ENCODE data around the gene GRM3. TPM values are rescaled to one million over a fixed set of nuclear protein-coding genes. Genes with fewer than 3 reads are reported as not detected.

Gene GRM3
- total RNA-seq, 1 donor from 2014 or later: not detected

- Histone ChIP-seq H2AFZ (ENCODE audit: low read depth, low read length) (no peak overlapping the region), H3K36me3 (ENCODE audit: insufficient read depth, low read length) (no peaks in the 10 kb centered on the region), H3K9ac (ENCODE audit: low read length) (no peak overlapping the region), H3K4me1 (ENCODE audit: insufficient read depth, low read length) (no peaks in the 10 kb centered on the region), H4K20me1 (ENCODE audit: insufficient read depth, low read length) (no peaks in the 10 kb centered on the region), H3K4me2 (ENCODE audit: low read length) (no peak overlapping the region), H3K9me3 (ENCODE audit: insufficient read depth, low read depth, low read length) (no peaks in the 10 kb centered on the region), H3K4me3 (ENCODE audit: insufficient read depth, low read depth, low read length) (no peak overlapping the region), H3K27ac (ENCODE audit: low read depth, low read length) (no peak overlapping the region), H3K27me3 (ENCODE audit: insufficient read depth, low read length) (no peaks in the 10 kb centered on the region), H3K79me2 (ENCODE audit: insufficient read depth, low read length) (no peaks in the 10 kb centered on the region)
- no peak overlapping the region for H3K27ac Mint-ChIP-seq (ENCODE audit: unreplicated experiment)
- H3K36me3 Mint-ChIP-seq (ENCODE audit: low read depth, unreplicated experiment): no peaks in the 10 kb centered on the region
- H3K4me3 Mint-ChIP-seq (ENCODE audit: unreplicated experiment): no peak overlapping the region
- TF ChIP-seq EZH2 (IDR thresholded peaks at IDR 0.05; ENCODE audit: insufficient read depth, low read length): no peak
- no peak for TF ChIP-seq CTCF (IDR thresholded peaks at IDR 0.05; ENCODE audit: insufficient read depth, low read depth, low read length)
- peaks cover 8% of the 10 kb centered on the region for H3K4me1 Mint-ChIP-seq (ENCODE audit: low read depth, unreplicated experiment)
- DNase-seq (ENCODE audit: low read depth) (no peak), FAIRE-seq (no peak)
- no peaks in the 10 kb centered on the region for H3K9me3 Mint-ChIP-seq (ENCODE audit: unreplicated experiment)
- H3K27me3 Mint-ChIP-seq (ENCODE audit: low read depth, unreplicated experiment): no peaks in the 10 kb centered on the region
These were observed 202.9 kb downstream of the GRM3 start for GRCh38 chr7:86846494-86847190.

- no peaks in the 10 kb centered on the region for H3K36me3 ChIP-seq (ENCODE audit: insufficient read depth, low read length)
- H3K4me3 ChIP-seq (ENCODE audit: insufficient read depth, low read depth, low read length): no peak overlapping the region
- no peaks in the 10 kb centered on the region for H3K27me3 Mint-ChIP-seq (ENCODE audit: low read depth, unreplicated experiment)
- no peak overlapping the region for H3K4me3 Mint-ChIP-seq (ENCODE audit: unreplicated experiment)
- FAIRE-seq (no peak), DNase-seq (ENCODE audit: low read depth) (no peak)
- H3K27me3 ChIP-seq (ENCODE audit: insufficient read depth, low read length): no peaks in the 10 kb centered on the region
- no peak overlapping the region for H3K4me2 ChIP-seq (ENCODE audit: low read length)
- no peak overlapping the region for H3K9ac ChIP-seq (ENCODE audit: low read length)
- no peaks in the 10 kb centered on the region for H3K36me3 Mint-ChIP-seq (ENCODE audit: low read depth, unreplicated experiment)
- TF ChIP-seq EZH2 (IDR thresholded peaks at IDR 0.05; ENCODE audit: insufficient read depth, low read length) (no peak), CTCF (IDR thresholded peaks at IDR 0.05; ENCODE audit: insufficient read depth, low read depth, low read length) (no peak)
- no peaks in the 10 kb centered on the region for H3K79me2 ChIP-seq (ENCODE audit: insufficient read depth, low read length)
- H4K20me1 ChIP-seq (ENCODE audit: insufficient read depth, low read length): no peaks in the 10 kb centered on the region
- H3K9me3 ChIP-seq (ENCODE audit: insufficient read depth, low read depth, low read length): no peaks in the 10 kb centered on the region
- H3K27ac Mint-ChIP-seq (ENCODE audit: unreplicated experiment): no peak overlapping the region
- H3K9me3 Mint-ChIP-seq (ENCODE audit: unreplicated experiment): no peaks in the 10 kb centered on the region
- H3K4me1 ChIP-seq (ENCODE audit: insufficient read depth, low read length): no peaks in the 10 kb centered on the region
- no peak overlapping the region for H2AFZ ChIP-seq (ENCODE audit: low read depth, low read length)
- no peak overlapping the region for H3K27ac ChIP-seq (ENCODE audit: low read depth, low read length)
- peaks cover 9% of the 10 kb centered on the region for H3K4me1 Mint-ChIP-seq (ENCODE audit: low read depth, unreplicated experiment)
These were observed 204.5 kb downstream of the GRM3 start for GRCh38 chr7:86848226-86848625.

- Histone ChIP-seq H3K27me3 (ENCODE audit: insufficient read depth, low read length) (no peaks in the 10 kb centered on the region), H3K4me3 (ENCODE audit: insufficient read depth, low read depth, low read length) (no peak overlapping the region), H4K20me1 (ENCODE audit: insufficient read depth, low read length) (no peaks in the 10 kb centered on the region), H3K36me3 (ENCODE audit: insufficient read depth, low read length) (no peaks in the 10 kb centered on the region), H3K27ac (ENCODE audit: low read depth, low read length) (no peak overlapping the region), H3K9ac (ENCODE audit: low read length) (no peak overlapping the region), H3K9me3 (ENCODE audit: insufficient read depth, low read depth, low read length) (no peaks in the 10 kb centered on the region), H3K79me2 (ENCODE audit: insufficient read depth, low read length) (no peaks in the 10 kb centered on the region), H2AFZ (ENCODE audit: low read depth, low read length) (no peak overlapping the region), H3K4me1 (ENCODE audit: insufficient read depth, low read length) (no peaks in the 10 kb centered on the region), H3K4me2 (ENCODE audit: low read length) (no peak overlapping the region)
- FAIRE-seq (no peak), DNase-seq (ENCODE audit: low read depth) (no peak)
- TF ChIP-seq CTCF (IDR thresholded peaks at IDR 0.05; ENCODE audit: insufficient read depth, low read depth, low read length): no peak
- no peak for TF ChIP-seq EZH2 (IDR thresholded peaks at IDR 0.05; ENCODE audit: insufficient read depth, low read length)
- H3K4me3 Mint-ChIP-seq (ENCODE audit: unreplicated experiment): no peak overlapping the region
- no peaks in the 10 kb centered on the region for H3K27me3 Mint-ChIP-seq (ENCODE audit: low read depth, unreplicated experiment)
- no peak overlapping the region for H3K27ac Mint-ChIP-seq (ENCODE audit: unreplicated experiment)
- no peaks in the 10 kb centered on the region for H3K9me3 Mint-ChIP-seq (ENCODE audit: unreplicated experiment)
- peaks cover 6% of the 10 kb centered on the region for H3K4me1 Mint-ChIP-seq (ENCODE audit: low read depth, unreplicated experiment)
- H3K36me3 Mint-ChIP-seq (ENCODE audit: low read depth, unreplicated experiment): no peaks in the 10 kb centered on the region
These were observed 207.9 kb downstream of the GRM3 start for GRCh38 chr7:86851566-86851965.
